ENCODE measurements around the gene BCR.

BCR gene

DNA sequence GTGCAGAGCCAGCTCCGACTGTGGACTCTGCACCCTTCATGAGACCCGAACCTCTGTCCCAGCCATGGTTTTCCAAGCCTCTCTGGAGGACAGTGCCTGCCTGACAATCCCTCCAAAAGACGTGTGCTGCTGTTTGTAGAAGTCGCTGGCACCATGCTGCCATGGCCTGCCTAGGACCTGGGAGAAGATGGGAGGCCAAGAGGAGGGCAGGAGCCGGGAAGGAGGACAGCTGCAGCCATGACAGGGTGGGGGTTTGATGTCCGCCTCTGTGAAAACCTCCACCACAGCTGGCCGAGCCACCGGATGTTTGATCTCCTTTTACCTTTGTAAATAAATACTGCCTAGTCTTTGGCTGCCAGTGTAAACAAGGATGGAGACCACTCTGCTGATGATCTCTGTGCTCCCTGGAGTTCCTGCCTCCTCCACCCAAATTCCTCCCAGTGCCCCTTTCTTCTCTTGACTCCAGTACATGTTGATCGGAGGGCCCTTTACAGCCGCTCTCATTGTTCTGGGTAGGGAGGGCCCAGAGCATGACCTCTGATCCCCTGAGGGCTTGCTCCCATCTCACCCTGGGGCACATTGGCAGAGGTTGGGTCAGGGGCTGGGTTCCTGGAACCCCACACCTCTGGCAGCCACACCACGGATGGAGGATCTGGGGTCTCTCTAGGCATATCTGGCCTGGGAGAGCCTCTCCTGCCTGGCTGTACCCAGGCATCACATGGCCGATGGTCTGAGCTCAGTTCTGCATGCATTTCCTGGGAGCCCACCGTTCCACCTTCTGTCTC is 66.9 kb downstream of the BCR start:
- no peak for DNase-seq

DNA sequence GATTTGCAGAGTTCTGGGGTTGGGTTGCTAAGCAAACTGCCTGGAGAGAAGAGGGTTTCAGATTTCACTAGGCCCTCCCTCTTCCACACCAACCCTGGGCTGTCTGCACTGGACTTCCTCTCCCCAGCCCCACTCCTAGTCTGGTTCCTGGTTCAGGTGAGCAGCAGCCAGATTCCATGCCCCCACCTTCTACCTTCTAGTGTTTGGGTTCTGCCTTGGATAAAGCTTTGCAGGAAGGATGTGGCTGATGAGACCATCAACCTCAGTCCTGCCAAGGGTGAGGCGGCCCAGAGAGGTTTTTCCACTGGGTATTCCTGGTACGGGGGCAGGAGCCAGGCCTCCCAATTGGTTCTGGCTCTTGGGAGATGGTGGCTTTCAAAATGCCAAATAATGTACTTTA is 68.3 kb downstream of the BCR start:
- no peak for DNase-seq

DNA sequence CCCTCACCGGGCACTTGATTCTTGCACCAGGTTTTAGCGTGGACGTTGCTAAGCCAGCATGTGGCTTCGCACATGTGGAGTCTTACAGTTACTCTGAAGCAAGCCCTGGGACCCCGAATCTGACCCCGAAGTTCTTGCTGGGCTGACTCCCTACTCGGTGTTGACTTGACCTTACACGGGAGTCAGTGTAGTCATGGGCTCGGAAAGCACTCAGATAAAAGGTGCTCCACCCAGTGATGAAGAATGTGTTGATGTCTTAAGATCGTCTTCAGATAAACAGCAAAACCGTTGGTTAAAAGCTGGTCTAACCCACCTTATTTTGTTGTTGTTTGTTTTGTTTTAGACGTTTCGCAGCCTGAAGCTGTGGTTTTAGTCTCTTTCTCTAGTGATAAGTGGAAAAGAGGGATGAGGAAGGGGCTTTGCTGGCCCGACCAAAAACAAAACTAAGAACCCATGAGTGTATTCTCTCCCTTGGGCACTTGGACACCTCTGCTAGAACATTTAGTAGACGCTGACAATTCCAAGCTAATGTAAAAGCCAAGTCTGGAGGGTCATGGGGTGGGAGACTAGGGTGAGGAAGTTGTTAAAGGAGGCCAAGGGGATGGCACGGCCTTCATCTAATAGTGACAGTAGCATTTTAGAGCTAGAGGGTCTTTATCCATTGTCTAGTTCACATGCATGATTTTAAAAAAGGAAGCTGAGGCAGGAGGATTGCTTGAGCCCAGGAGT is 69.9 kb downstream of the BCR start:
- no peak for DNase-seq

DNA sequence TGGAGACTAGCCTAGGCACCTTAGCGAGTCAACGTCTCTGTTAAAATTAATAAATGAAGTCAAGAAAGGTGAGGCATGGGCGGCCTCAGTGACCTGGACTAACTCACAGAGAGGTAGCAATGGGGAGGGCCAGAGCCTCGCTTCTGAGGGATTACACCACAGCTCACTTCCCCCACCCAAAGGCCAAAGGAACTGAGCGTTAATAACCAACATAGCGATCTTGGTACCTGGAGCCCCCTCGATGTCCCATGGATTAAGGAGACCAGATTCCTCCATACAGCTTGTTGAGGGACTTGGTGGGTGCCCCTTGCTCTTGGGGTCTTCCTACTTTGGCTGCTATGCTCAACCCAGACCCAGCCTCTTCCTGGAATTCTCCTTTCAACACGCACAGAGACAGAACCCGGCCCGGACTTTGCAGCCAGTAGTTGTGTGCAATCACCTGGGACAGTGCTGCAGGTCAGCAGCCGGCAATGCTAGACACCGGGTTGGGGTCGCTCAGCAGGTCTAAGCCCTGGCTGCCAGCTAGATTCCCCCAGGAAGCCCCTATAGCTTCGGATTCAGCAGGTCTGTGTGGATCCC is 70.6 kb downstream of the BCR start:
- DNase-seq: no peak

DNA sequence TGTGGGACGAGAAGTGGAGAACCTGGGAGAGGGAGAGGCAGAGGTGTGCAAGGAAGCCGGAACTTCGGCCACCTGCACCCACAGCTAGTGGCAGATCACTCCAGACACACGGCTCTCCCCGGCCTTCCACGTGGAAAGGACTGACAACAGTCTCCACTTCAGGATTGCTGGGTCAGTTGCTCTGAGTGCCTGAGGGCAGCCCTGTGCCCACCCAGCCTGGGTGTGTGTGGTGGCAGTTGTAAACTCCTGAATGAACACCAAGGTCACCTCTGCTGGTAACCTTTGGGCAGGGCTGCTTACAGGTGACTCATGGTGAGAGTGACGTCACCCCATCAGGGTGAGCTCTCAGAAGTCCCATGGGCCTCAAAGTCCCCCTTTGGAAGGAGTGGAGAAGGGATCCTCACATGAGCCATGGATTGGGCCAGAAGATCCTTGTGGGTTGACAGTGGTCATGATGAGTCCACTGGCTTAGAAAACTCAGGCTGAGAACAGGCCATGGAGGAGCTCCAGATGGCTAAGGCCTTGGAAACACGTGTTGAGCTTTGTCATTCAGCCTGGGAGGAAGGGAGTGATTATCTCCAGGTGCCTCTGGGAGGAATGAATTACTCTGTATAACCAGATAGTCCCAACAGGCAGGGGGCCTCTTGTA is 71.3 kb downstream of the BCR start:
- no peak for DNase-seq

DNA sequence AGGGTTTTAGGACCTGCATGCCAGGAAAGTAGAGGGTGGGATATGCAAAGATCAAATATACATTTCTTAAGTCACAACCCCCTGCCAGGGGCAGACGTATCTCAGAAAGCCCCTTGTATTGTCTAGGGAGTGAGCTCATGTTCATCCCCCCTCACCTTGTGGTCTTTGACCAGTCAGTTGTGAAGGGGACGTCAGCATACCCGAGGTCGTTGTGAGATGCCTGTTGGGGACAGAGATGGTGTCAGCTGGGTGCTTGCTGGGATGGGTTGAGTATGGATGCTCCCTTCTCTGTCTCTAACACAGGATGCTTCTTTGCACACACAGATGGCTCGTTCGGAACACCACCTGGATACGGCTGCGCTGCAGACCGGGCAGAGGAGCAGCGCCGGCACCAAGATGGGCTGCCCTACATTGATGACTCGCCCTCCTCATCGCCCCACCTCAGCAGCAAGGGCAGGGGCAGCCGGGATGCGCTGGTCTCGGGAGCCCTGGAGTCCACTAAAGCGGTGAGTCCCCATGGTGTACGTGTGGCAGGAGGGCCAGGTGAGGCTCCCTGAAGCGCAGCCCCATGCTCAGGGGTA is 73.3 kb downstream of the BCR start:
- DNase-seq: no peak

DNA sequence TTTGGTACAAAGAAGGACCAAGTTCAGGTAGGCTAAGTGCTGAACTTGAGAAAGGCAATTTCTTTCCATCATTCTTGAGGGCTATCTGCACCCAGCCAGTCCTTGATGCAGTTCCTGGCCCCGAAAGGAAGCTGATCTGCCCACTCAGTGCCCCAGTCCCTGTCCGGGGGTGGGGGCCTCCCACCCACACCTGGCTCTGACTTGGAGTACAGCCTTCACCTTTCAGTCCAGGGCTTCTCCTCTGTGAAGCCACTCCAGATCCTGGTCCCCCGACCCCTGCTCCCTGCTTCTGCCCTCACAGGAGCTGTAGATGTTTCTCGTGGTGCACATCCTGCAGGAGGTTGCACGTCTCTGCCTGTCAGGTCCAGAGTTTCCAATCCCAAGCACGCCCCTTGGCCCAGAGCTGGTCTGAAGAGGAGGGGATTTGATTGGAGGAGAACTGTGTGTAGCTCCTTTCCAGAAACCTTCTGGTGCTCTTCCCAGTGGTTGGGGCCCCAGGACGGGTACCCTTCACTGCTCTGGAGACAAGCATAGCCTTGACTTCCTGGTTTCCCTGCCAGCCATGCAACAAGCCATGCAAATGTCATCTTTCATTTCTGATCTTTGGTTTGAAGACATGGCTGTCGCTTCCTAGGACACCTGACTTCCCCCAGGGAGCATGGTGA is 75.3 kb downstream of the BCR start:
- DNase-seq: no peak

DNA sequence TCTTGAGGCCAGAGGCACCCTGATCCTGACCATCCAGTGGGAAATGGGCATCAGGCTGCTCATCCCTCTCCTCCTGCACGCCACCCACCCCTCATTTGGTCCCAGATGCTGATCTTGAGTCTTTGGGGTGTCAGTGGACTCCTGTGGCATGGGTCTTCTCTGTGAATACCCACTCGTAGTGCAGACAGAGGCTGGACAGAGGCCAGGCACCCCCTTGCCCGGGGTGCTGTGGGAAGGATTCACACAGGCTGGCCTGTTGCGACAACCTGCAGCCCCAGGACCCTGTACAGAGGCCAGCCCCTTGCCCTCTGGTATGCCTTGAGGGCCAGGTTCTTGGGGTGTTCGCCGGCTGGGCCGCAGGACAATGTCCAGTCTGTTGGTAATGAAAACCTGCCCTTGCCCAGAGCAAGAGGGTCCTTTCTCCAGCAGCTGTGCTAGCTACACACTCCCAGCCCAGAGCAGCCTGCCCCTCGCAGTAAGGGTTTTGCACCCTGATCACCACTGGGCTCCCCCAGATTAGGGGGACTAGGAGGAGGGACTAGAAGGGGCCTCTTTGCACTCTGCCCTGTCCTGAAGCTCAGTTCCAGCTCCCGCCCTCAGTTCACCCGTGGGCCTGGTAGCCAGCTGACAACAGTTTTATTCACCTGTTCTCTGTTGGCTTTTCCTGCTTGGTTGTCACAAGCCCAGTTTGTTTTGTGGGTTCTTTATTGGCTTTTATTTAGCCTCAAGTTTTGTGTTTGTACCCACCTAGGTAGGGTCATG is 76.0 kb downstream of the BCR start:
- DNase-seq: no peak

DNA sequence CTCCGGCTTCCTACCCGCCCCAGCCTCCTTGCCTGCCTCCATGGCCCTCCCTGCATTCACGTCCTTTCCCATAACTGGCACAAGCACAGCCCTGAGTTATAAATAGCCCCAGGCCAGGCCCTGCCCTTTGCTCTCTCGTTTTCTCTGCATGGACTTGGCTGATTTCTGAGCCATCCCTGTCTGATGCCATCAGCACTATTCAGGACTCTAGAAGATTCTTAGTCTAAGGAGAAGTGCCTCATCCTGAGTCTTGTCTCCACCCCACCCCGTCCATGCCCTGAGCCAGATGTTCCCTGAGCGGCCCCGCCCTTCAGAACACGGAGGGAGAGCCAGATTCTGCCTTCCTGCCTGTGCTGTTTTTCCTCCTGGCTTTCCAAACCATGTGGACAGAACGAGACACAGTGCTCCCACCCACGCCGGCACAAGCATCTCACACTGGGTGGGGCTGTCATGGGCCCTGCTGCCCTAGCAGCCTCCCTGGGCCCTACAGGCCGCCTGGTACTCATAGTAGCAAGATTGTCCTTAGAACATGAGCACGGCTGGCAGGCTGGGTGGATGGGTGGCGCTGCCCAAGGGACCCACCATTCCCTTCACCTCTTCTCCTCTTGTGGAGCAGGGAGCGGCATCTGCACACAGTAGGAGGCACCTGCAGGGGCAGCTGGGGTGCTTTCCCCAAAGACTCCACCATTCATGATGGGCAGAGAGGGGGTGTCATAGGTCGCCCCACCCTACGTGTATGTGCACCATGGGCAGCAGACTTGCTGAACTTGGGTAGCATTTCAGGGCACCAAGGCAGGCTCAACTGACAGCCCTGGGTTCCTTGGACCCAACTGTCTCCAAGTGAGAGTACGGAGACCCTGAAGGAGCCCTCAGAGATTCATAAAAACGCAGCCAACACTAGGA is 76.9 kb downstream of the BCR start:
- no peak for DNase-seq

DNA sequence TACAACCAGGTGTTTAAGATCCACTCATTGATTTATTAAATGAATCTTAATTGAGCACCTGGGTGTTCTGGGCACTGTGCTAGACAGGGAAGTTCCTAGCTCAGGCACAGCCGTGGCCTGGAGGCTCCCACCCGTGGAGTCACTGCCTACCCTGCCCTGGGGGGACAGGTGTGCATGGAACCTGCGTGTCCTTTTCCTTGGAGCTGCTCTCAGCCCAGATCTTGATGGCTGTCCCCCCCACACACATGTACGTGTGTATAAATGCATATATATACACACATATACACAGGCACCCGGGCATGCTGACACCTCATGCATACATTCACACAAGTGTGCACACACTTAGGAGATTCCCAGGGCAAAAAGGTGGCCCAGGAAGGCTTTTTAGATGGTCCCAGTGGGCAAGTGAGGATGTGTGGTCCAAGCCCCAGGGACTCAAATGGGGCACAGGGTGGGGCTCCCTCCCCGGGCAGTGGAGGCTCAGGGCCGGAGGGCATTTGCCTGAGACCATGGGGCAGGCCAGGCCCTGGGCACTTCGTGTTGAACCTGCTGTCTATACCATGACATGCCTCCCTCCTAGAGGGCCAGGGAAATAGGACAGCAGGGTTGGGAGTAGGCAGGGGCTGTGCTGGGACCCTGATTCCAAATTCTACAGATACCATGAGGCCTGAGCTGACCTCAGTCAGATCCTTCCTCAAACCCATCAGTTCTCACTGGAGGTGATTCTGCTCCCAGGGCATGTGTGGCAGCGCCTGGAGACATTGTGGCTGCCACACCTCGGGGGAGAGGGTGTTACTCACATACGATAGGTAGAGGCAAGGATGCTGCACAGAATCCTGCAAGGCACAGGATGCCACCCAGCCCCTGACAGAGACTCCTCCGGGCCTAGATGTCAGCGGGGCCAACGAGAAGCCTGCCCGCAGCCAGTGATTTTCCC is 77.8 kb downstream of the BCR start:
- DNase-seq: no peak

DNA sequence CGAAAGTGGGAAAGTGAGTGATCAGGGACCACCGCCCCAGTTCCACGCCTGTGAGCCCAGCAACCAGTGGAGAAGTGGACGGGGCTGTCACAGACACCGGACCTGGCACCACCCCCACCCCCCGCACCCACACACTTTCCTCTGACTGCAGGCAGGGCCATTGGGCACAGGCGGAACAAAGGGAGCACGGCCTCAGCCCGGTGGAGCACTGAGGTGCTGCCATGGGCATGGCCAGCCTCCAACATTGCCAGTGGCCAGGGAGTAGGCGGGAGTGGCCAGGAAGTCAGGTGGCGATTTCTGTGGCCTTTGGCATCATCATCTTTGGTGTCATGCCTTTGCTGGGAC is 78.5 kb downstream of the BCR start:
- DNase-seq: no peak

DNA sequence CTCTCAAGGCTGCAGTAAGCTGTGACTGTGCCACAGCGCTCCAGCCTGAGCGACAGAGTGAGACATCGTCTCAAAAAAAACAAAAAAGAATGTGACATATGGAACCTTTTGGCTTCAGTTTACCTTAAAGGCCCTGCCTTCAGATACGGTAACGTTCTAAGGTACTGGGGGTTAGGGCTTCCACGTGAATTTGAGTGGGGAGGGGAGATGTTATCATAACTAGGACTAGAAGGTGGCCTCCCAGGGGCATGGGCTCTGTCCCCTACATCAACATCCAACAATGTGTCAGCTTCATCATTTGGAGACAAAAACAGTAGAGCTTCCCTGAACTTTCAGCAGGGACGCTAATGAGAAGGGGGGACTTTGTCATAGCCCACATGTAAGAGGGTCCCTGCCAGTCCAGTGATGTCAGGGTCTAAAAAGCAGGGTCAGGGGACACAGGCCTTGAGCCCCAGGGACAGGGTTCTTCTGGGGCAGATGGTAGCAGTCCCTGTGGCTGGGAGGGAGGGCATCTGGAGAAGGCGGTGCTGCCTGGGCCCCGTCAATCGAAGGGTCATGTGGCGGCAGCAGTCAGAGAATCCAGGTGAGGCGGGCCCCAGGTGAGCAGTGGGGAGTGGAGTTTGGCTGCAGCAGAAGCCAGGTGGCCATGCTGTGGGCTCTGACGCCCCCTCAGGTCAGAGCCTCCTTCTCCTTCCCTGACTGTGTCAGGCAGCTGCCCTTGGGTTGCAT is 79.8 kb downstream of the BCR start:
- no peak for DNase-seq

DNA sequence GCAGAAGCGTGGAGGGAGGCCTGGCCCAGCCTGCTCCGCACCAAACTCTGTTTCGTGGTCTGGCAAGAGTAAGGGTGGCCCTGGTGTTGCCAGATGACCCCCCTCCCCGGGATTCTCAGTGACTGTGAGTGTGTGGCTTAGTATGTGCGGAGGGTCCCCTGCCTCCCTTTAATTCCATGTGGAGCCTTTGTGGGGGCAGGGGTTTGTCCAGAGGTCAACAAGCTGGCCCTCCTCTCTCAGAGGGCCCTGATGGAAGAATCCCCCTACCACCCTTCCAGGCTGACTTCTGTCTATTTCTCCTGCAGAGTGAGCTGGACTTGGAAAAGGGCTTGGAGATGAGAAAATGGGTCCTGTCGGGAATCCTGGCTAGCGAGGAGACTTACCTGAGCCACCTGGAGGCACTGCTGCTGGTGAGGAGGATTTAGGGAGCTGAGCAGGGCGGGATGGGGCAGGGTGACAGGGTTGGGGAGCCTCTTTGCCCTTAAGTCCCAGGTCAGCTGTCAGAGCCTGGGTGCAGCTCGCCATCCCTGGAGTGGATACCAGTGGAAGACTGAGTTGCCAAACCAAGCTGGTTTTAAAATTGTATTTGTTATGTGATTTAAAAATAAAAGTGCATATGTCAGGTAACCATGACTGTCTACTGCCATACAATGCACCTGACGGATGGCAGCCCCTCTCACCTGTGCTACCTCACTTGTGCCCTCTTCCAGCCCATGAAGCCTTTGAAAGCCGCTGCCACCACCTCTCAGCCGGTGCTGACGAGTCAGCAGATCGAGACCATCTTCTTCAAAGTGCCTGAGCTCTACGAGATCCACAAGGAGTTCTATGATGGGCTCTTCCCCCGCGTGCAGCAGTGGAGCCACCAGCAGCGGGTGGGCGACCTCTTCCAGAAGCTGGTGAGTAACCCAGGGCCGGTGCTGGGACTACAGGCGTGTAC is 80.6 kb downstream of the BCR start:
- no peak for DNase-seq

DNA sequence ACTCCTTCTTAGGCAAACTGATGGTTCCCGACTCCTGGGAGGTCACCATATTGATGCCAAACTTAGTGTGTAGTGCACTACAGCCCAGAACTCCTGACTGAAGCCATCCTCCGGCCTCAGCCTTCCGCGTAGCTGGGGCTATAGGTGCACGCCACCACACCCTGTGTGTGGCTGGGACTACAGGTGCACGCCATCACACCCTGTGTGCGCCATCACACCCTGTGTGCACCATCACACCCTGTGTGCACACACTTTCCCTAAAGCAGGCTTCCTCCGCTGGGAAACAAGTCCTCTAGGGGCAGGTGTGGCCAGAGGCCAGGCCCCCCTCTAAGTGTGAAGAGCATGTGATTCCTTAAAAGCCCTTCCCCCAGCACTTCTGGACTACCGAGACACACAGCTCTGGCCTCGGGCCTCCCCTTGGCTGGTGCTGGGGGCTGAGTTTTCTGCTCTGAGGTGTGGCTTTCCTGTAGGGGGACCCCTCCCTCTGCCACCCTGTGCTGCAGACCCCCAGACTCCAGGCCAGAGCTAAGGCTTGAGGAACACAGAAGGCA is 81.7 kb downstream of the BCR start:
- DNase-seq: no peak

DNA sequence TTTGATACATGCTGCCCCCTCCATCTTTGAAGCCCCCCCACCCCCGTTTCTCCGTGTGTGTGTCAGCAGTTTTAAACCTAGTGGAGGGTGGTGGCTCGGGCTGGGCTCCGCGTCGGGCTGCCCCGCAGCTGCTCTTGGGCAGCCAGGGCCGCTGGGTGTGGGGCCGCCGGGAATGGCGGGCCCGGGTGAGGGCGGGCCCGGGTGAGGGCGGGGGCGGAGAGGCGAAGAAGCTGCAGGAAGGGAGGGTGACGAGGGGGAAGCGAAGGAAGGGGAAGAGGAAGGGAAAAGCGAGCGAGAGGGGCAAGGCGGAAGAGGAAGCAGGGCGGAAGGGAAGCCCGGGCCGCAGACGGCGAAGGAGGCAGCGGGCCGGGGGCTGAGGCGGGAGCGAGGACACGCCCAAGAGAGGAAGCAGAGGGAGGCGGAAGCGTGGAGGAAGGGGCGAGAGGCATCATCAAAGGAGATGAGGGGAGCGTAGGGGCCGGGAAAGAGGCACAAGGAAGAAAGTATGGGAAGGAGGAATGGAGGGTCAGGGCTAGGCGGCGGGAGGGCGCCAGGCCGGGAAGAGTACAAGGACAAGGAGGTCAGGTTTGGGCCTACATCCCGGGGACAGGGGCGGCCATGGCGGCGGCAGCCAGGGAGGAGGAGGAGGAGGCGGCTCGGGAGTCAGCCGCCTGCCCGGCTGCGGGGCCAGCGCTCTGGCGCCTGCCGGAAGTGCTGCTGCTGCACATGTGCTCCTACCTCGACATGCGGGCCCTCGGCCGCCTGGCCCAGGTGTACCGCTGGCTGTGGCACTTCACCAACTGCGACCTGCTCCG is 82.4 kb downstream of the BCR start:
- no peak for DNase-seq

DNA sequence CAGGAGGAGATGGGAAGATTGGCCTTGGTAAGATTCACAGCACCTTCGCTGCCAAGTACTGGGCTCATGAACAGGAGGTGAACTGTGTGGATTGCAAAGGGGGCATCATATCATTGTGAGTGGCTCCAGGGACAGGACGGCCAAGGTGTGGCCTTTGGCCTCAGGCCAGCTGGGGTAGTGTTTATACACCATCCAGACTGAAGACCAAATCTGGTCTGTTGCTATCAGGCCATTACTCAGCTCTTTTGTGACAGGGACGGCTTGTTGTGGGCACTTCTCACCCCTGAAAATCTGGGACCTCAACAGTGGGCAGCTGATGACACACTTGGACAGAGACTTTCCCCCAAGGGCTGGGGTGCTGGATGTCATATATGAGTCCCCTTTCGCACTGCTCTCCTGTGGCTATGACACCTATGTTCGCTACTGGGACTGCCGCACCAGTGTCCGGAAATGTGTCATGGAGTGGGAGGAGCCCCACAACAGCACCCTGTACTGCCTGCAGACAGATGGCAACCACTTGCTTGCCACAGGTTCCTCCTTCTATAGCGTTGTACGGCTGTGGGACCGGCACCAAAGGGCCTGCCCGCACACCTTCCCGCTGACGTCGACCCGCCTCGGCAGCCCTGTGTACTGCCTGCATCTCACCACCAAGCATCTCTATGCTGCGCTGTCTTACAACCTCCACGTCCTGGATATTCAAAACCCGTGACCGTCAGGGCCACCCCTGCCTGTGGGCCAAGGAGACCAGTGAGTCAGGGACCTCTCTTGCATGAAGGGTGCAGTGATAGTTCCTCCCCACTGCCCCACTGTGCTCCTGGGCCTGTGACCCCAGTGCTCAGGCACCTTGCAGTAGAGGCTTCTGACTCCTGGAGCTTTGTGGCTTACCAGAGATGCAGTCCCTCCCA is 83.6 kb downstream of the BCR start:
- DNase-seq: no peak

Data from SIG-M5 (cell line).